Endothelial cell of umbilical vein (primary cell): ENCODE data around the gene ZIC1. TPM values are rescaled to one million over a fixed set of nuclear protein-coding genes. Genes with fewer than 3 reads are reported as not detected.

ENCODE experiments used
- BruUV-seq: library from RNA; stranded (reverse); fragments of 400-500 nt; replicated peaks from 2 replicates; lab custom pipeline; 2021; lab: Mats Ljungman, UMichigan
- CTCF ChIA-PET: fragments of 300-600, 350-600 bp; sonication (Branson Sonifier 250); formaldehyde crosslinking; loops from one replicate; lab custom pipeline; 2021; ENCODE audit warnings: antibody characterized with exemption, inconsistent platforms; lab: Charles Lee
- POLR2A ChIA-PET: fragments of 300-600, 350-600 bp; sonication (Branson Sonifier 250); formaldehyde crosslinking; loops from one replicate; lab custom pipeline; 2021; ENCODE audit warnings: antibody characterized with exemption, inconsistent platforms; lab: Charles Lee
- DNase-seq: peaks from one replicate; pipeline ENCODE4 v3.0.0-alpha.2; 2011; ENCODE audit warnings: low read depth, low spot score
- FAIRE-seq: peaks from 2 replicates; lab custom pipeline; 2011; peaks lifted over from hg19 to GRCh38; lab: Jason Lieb, UNC
- H2AFZ ChIP-seq: 2 replicates; pipeline ENCODE4 v1.6.0; 2012; ENCODE audit warnings: low read depth, low read length, control low read depth, inconsistent platforms
- H3K27ac ChIP-seq: 2 replicates; pipeline ENCODE4 v1.5.1; 2011; ENCODE audit warnings: low read depth, mild to moderate bottlenecking, control low read depth, low read length, moderate library complexity; ENCODE audit not compliant: insufficient read depth
- H3K27me3 ChIP-seq, 2 experiments: 2 replicates each; pipeline versions ENCODE4 v1.6.0 to v1.6.1; 2011; ENCODE audit warnings: low read length in 2 of 2, mixed read lengths in 1 of 2; ENCODE audit not compliant: control insufficient read depth in 2 of 2, insufficient read depth in 2 of 2
- H3K36me3 ChIP-seq, 2 experiments: 2 replicates in 1 of 2; 3 replicates in 1 of 2; pipeline ENCODE4 v1.5.1; 2011; ENCODE audit warnings: low read length in 2 of 2, mild to moderate bottlenecking in 1 of 2, moderate library complexity in 1 of 2; ENCODE audit not compliant: control insufficient read depth in 2 of 2, insufficient read depth in 2 of 2; ENCODE audit errors: extremely low read depth in 1 of 2
- H3K4me1 ChIP-seq: 3 replicates; pipeline ENCODE4 v1.5.1; 2011; ENCODE audit warnings: mild to moderate bottlenecking, low read length; ENCODE audit not compliant: control insufficient read depth, insufficient read depth; ENCODE audit errors: extremely low read depth
- H3K4me2 ChIP-seq: 2 replicates; pipeline ENCODE4 v1.6.1; 2011; ENCODE audit warnings: low read length, control low read depth, mixed read lengths; ENCODE audit not compliant: insufficient read depth
- H3K4me3 ChIP-seq, 3 experiments: fragments of 200-600 bp in 1 of 3; sonication (generic), shearing (Covaris generic) in 1 of 3; replicated peaks in 1 of 3; 2 replicates each; pipeline ENCODE4 v1.5.1; 2011 to 2016; ENCODE audit warnings: control low read depth in 3 of 3, low read length in 3 of 3, mild to moderate bottlenecking in 2 of 3, inconsistent platforms in 1 of 3, low read depth in 1 of 3, moderate library complexity in 1 of 3; ENCODE audit not compliant: insufficient read depth in 1 of 3
- H3K79me2 ChIP-seq: 2 replicates; pipeline ENCODE4 v1.6.0; 2012; ENCODE audit warnings: low read length, inconsistent platforms; ENCODE audit not compliant: control insufficient read depth, insufficient read depth
- H3K9ac ChIP-seq: replicated peaks from 2 replicates; pipeline ENCODE3; 2011; ENCODE audit warnings: low read length, control low read depth; ENCODE audit not compliant: insufficient read depth; ENCODE audit errors: extremely low read depth
- H3K9me1 ChIP-seq: replicated peaks from 3 replicates; pipeline ENCODE4 v1.6.0; 2011; ENCODE audit warnings: mild to moderate bottlenecking, low read length; ENCODE audit not compliant: control insufficient read depth, insufficient read depth; ENCODE audit errors: extremely low read depth
- H3K9me3 ChIP-seq: replicated peaks from 2 replicates; pipeline ENCODE4 v1.5.1; 2012; ENCODE audit warnings: low read length, inconsistent platforms; ENCODE audit not compliant: control insufficient read depth, insufficient read depth
- H4K20me1 ChIP-seq: replicated peaks from 2 replicates; pipeline ENCODE3; 2011; ENCODE audit warnings: mild to moderate bottlenecking, low read length; ENCODE audit not compliant: control insufficient read depth, insufficient read depth; ENCODE audit errors: extremely low read depth
- EZH2 ChIP-seq: IDR thresholded peaks from 2 replicates; pipeline ENCODE4 v1.6.1; 2012; ENCODE audit warnings: borderline replicate concordance, low read depth, mild to moderate bottlenecking, moderate library complexity, low read length, inconsistent platforms; ENCODE audit not compliant: severe bottlenecking
- GATA2 ChIP-seq: IDR thresholded peaks from 2 replicates; pipeline ENCODE4 v1.7.0; 2011; ENCODE audit warnings: low read depth, mild to moderate bottlenecking, moderate library complexity, mixed read lengths, low read length; ENCODE audit not compliant: insufficient read length, insufficient read depth
- MYC ChIP-seq: IDR thresholded peaks from one replicate; pipeline ENCODE4 v1.6.1; 2011; ENCODE audit warnings: mild to moderate bottlenecking, low read depth, low read length
- POLR2A ChIP-seq: IDR thresholded peaks from 2 replicates; pipeline ENCODE4 v1.6.1; 2012; ENCODE audit warnings: low read depth, mild to moderate bottlenecking, control low read depth, low read length
- POLR2AphosphoS5 ChIP-seq: IDR thresholded peaks from 2 replicates; pipeline ENCODE4 v1.6.1; 2012; ENCODE audit warnings: low read depth, mild to moderate bottlenecking, control low read depth, low read length, moderate library complexity; ENCODE audit not compliant: insufficient read depth
- dilution Hi-C: fragments of 300-500 bp; cut with MboI; formaldehyde crosslinking; loops from one replicate; pipeline ENCODE4 v1.15.0; 2019; ENCODE audit warnings: low sequenced_read_pairs; ENCODE audit not compliant: extremely low pct_ligation_motif_present
- intact Hi-C: fragments of 100-400 bp; cut with micrococcal nuclease; formaldehyde crosslinking; loops from one replicate; pipeline ENCODE4 v1.10.0; 2022
- polyA plus RNA-seq, 4 experiments: library from polyadenylated mRNA; depleted of rRNA in 3 of 4; stranded (reverse) in 3 of 4; unstranded in 1 of 4; fragments of >200 nt; gene quantifications; 2 replicates each; pipeline versions ENCODE4 v1.2.1 to v1.2.3, GENCODE V29; 2011 to 2012; ENCODE audit warnings: missing spikeins in 1 of 4
- total RNA-seq: library from RNA; stranded (reverse); gene quantifications from 2 replicates; pipeline ENCODE4 v1.2.3, GENCODE V29; 2021
- TF ChIP-seq, protein P1 (sequence below), 2 donors: IDR thresholded peaks; 1 replicate in 1 of 2; 2 replicates in 1 of 2; pipeline ENCODE4 v1.5.1; 2011; ENCODE audit warnings: low read length in 2 of 2, mild to moderate bottlenecking in 2 of 2, moderate library complexity in 2 of 2, control low read depth in 1 of 2, inconsistent platforms in 1 of 2, low read depth in 1 of 2; ENCODE audit not compliant: insufficient read depth in 1 of 2; ENCODE audit errors: extremely low read depth in 1 of 2

ZIC1 gene
- total and polyA plus RNA-seq, 2 donors (not counting 3 experiments of a cell fraction or from before 2014, with no cell fraction given), result not detected

DNA sequence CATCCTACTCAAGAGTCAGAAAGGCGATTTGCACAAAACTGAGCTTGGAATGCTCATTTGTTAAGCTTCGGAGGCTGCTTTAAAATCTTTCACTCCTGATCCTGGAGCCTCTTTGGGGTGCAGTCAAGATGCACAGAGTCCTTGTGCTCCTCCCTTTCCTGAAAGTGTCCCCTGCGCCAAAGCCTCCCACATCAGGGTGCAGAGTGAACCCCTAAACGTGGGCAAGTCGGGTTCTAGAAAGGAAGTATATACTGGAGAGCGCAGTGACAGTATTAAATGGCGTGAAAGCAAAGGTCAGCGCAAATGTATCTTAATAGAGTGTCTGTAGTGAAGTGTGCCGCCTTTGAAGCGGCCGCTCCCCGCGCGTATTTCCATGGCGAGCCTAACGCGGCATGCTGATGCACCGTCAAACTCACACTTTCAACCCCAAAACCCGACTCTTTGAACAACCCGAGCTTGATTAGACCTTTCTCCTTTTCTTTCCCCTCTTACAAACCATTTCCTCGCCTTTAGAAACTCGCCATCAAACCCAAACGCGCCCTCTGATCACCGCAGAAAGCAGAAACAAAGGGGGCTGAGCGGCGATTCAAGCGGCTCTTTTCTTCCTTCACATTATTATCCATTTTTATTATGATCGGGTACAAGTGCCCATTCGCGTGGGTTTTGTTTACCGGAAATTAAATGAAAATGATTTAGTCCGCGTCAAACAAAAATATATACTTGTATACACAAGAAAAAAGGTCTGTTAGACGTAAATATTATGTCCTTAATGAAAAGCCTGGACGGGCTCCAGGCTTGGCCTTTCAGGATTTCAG is 21.1 kb upstream of the ZIC1 start:
- no peak overlapping the region for H3K9ac ChIP-seq
- H4K20me1 ChIP-seq, result no peaks in the 10 kb centered on the region
- no peak for TF ChIP-seq GATA2
- peak; percentile 91 for TF ChIP-seq EZH2
- no peak for TF ChIP-seq POLR2A
- DNase-seq (no peak), FAIRE-seq (no peak)
- H3K9me3 ChIP-seq, result no peaks in the 10 kb centered on the region
- peaks cover 90 to 98% of the 10 kb centered on the region in 2 experiments for H3K27me3 ChIP-seq
- H3K4me1 ChIP-seq, result peaks cover 6% of the 10 kb centered on the region
- no peaks in the 10 kb centered on the region for H3K79me2 ChIP-seq
- dilution Hi-C loops, result no loop called here
- H3K9me1 ChIP-seq, result no peaks in the 10 kb centered on the region
- no peaks in the 10 kb centered on the region for H3K36me3 ChIP-seq
- CTCF ChIA-PET, result no interaction called here
- no TSS peak for BruUV-seq
- POLR2A ChIA-PET, result no interaction called here
- intact Hi-C loops, result loop anchor here (10.0 kb wide), 1 partner anchor 227 kb away; no protein-coding TSS in a partner anchor
- no peak overlapping the region for H3K4me3 ChIP-seq
- no peak overlapping the region for H3K27ac ChIP-seq
- H3K4me2 ChIP-seq, result no peak overlapping the region
- no peak overlapping the region for H2AFZ ChIP-seq

DNA sequence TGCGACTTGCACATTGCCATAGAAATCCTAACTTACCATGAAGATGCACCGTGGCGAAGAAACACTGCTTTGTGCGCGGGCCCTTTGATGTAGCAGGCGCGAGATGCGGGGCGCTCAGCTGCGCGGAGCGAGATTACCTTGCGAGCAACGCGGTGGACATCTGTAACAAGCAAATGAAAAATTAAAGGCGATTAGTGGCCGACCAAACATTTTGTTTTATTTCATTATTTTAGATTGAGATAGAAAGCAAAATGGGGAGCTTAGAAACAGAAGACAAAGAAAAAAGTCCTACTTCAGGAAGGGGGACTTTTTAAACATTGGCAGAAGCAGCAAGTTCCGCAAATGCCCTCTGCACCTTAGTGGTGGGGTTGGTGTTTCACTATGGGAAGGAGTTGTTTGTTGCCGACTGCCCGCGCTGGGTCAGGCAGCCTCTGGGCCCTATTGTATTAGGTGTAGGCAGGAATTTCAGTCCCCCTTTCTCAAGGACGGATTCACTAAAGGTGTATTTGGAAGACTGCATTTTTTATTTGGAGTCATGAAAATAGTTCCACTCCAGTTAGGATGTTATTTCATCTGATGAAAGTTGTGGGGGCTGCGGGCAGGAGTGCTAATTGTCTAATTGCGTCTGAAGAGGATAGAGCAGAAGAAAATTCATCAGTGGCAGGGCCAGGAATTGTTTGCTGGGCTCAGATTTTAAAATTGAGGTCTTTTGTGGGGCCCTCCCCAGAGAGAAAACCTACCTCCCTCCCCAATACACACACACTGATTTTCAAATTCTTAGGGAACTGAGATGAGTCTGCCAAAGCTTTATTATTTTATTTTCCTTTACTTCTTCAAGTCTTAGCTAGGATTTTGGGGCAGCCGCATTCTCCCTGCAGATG is 20.2 kb upstream of the ZIC1 start:
- intact Hi-C loops, result loop anchor here (10.0 kb wide), 1 partner anchor 226 kb away; no protein-coding TSS in a partner anchor

More for the DNA sequence above, 20.2 kb upstream of the ZIC1 start:
- no peak for TF ChIP-seq GATA2
- peak; percentile 65 for TF ChIP-seq EZH2
- no peak for TF ChIP-seq POLR2AphosphoS5
- no peak for TF ChIP-seq MYC
- TF ChIP-seq, protein P1, sequence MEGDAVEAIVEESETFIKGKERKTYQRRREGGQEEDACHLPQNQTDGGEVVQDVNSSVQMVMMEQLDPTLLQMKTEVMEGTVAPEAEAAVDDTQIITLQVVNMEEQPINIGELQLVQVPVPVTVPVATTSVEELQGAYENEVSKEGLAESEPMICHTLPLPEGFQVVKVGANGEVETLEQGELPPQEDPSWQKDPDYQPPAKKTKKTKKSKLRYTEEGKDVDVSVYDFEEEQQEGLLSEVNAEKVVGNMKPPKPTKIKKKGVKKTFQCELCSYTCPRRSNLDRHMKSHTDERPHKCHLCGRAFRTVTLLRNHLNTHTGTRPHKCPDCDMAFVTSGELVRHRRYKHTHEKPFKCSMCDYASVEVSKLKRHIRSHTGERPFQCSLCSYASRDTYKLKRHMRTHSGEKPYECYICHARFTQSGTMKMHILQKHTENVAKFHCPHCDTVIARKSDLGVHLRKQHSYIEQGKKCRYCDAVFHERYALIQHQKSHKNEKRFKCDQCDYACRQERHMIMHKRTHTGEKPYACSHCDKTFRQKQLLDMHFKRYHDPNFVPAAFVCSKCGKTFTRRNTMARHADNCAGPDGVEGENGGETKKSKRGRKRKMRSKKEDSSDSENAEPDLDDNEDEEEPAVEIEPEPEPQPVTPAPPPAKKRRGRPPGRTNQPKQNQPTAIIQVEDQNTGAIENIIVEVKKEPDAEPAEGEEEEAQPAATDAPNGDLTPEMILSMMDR (IDR thresholded peaks at IDR 0.05; ENCODE audit: extremely low read depth in 1 of 2, insufficient read depth in 1 of 2, low read depth in 1 of 2, low read length in 2 of 2), result no peak
- Histone ChIP-seq H3K79me2 (no peaks in the 10 kb centered on the region), H3K4me3 (no peak overlapping the region), H3K36me3 (no peaks in the 10 kb centered on the region), H3K4me1 (peaks cover 6% of the 10 kb centered on the region), H3K27me3 (peaks cover 88 to 97% of the 10 kb centered on the region in 2 experiments), H3K4me2 (no peak overlapping the region), H3K9me1 (no peaks in the 10 kb centered on the region), H3K9ac (no peak overlapping the region), H3K27ac (no peak overlapping the region), H4K20me1 (no peaks in the 10 kb centered on the region), H2AFZ (no peak overlapping the region), H3K9me3 (no peaks in the 10 kb centered on the region)
- no peak for FAIRE-seq
- BruUV-seq, result no TSS peak
- ChIA-PET POLR2A (interaction anchor here (0.6 kb wide), 1 partner anchor 271 kb away, joined by 4 read pairs; no protein-coding TSS in a partner anchor), CTCF (no interaction called here)
- no peak for DNase-seq
- dilution Hi-C loops, result no loop called here
